Measurements from ENCODE around the gene PLCH1.

The PLCH1 gene

DNA sequence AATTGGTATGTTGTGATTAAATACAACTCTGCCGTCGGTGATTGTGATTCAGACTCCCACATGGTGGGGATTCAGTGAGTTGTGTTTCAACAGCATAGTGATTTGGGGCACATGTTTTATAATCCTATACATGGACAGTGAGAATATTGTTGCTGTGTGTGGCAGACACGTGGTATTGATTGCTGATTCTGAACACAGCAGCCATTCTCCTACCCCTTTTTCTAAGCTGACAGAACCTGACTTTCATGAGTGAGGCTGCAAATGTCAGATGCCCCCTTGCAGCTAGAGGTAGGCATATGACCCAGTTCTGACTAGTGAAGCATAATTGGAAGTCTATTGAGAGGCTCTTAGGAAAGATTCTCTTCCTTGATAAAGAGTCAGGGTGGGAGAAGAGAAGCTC, 296.3 kb downstream of the PLCH1 start:
- Histone ChIP-seq H4K20me1 (ENCODE audit: insufficient read depth, low read length) (no peaks in the 10 kb centered on the region), H3K36me3 (replicated peaks; ENCODE audit: low read depth, low read length) (no peaks in the 10 kb centered on the region), H3K9ac (ENCODE audit: low read length) (no peak overlapping the region), H2AFZ (ENCODE audit: low read depth, low read length) (no peak overlapping the region), H3K27me3 (ENCODE audit: low read depth, low read length) (no peaks in the 10 kb centered on the region), H3K4me1 (ENCODE audit: low read length) (no peaks in the 10 kb centered on the region), H3K79me2 (ENCODE audit: low read length) (no peaks in the 10 kb centered on the region), H3K4me2 (ENCODE audit: low read length) (no peak overlapping the region), H3K4me3 (ENCODE audit: low read length) (no peak overlapping the region), H3K9me3 (ENCODE audit: insufficient read depth, low read length) (no peaks in the 10 kb centered on the region), H3K27ac (ENCODE audit: low read length) (no peak overlapping the region)
- TF ChIP-seq, protein P1, sequence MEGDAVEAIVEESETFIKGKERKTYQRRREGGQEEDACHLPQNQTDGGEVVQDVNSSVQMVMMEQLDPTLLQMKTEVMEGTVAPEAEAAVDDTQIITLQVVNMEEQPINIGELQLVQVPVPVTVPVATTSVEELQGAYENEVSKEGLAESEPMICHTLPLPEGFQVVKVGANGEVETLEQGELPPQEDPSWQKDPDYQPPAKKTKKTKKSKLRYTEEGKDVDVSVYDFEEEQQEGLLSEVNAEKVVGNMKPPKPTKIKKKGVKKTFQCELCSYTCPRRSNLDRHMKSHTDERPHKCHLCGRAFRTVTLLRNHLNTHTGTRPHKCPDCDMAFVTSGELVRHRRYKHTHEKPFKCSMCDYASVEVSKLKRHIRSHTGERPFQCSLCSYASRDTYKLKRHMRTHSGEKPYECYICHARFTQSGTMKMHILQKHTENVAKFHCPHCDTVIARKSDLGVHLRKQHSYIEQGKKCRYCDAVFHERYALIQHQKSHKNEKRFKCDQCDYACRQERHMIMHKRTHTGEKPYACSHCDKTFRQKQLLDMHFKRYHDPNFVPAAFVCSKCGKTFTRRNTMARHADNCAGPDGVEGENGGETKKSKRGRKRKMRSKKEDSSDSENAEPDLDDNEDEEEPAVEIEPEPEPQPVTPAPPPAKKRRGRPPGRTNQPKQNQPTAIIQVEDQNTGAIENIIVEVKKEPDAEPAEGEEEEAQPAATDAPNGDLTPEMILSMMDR (IDR thresholded peaks at IDR 0.05; ENCODE audit: low read depth, low read length): no peak
- no peak for TF ChIP-seq EZH2phosphoT487 (IDR thresholded peaks at IDR 0.05; ENCODE audit: low read depth)

DNA sequence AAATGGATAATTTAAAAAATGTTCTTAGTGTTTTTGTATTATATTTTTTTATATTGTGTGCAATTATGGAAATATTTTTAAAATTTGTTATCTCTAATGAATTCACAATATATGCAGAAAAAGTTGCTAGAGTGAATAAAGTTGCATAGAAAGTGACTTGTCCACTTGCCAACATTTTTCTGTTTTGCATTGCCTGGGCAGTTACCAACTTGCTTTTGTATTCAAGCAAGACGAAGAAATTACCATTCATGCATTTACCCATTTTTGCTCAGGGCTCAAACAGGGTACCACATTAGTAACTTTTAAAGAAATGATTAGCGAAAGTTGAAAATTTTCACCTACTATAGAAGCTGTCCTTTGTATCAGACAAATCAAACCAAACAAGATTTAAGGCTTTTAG, 298.5 kb downstream of the PLCH1 start:
- TF ChIP-seq, protein P1 (IDR thresholded peaks at IDR 0.05; ENCODE audit: low read depth, low read length): no peak
- TF ChIP-seq EZH2phosphoT487 (IDR thresholded peaks at IDR 0.05; ENCODE audit: low read depth): no peak
- H3K4me2 ChIP-seq (ENCODE audit: low read length): no peak overlapping the region
- H3K79me2 ChIP-seq (ENCODE audit: low read length): no peaks in the 10 kb centered on the region
- no peaks in the 10 kb centered on the region for H4K20me1 ChIP-seq (ENCODE audit: insufficient read depth, low read length)
- no peaks in the 10 kb centered on the region for H3K36me3 ChIP-seq (replicated peaks; ENCODE audit: low read depth, low read length)
- no peaks in the 10 kb centered on the region for H3K27me3 ChIP-seq (ENCODE audit: low read depth, low read length)
- no peak overlapping the region for H3K4me3 ChIP-seq (ENCODE audit: low read length)
- no peak overlapping the region for H2AFZ ChIP-seq (ENCODE audit: low read depth, low read length)
- no peak overlapping the region for H3K9ac ChIP-seq (ENCODE audit: low read length)
- no peak overlapping the region for H3K27ac ChIP-seq (ENCODE audit: low read length)
- H3K9me3 ChIP-seq (ENCODE audit: insufficient read depth, low read length): no peaks in the 10 kb centered on the region
- no peaks in the 10 kb centered on the region for H3K4me1 ChIP-seq (ENCODE audit: low read length)

DNA sequence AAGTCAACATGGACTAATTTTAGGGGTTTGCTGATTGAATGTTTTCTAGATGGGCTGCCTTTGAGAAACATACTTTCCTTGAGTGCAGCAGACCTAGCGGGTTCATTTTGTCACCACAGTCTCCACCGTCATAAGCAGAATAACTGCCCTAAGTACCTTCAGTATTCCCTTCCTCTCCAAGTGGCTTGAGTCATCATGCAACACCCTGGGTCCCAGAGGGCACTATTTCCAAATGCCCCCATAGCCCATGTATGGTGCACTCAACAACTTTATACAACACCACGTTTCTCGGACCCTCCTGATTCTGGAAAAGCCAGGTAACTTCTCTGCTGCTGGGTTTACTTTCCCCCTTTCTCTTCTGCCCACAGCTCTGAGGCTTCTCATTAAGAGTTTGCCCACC, 300.1 kb downstream of the PLCH1 start:
- Histone ChIP-seq H2AFZ (ENCODE audit: low read depth, low read length) (no peak overlapping the region), H3K4me1 (ENCODE audit: low read length) (no peaks in the 10 kb centered on the region), H3K79me2 (ENCODE audit: low read length) (no peaks in the 10 kb centered on the region), H3K4me2 (ENCODE audit: low read length) (no peak overlapping the region), H3K4me3 (ENCODE audit: low read length) (no peak overlapping the region), H3K9ac (ENCODE audit: low read length) (no peak overlapping the region), H4K20me1 (ENCODE audit: insufficient read depth, low read length) (no peaks in the 10 kb centered on the region), H3K27me3 (ENCODE audit: low read depth, low read length) (no peaks in the 10 kb centered on the region), H3K36me3 (replicated peaks; ENCODE audit: low read depth, low read length) (no peaks in the 10 kb centered on the region), H3K27ac (ENCODE audit: low read length) (no peak overlapping the region), H3K9me3 (ENCODE audit: insufficient read depth, low read length) (no peaks in the 10 kb centered on the region)
- no peak for TF ChIP-seq EZH2phosphoT487 (IDR thresholded peaks at IDR 0.05; ENCODE audit: low read depth)
- TF ChIP-seq, protein P1 (IDR thresholded peaks at IDR 0.05; ENCODE audit: low read depth, low read length): no peak

DNA sequence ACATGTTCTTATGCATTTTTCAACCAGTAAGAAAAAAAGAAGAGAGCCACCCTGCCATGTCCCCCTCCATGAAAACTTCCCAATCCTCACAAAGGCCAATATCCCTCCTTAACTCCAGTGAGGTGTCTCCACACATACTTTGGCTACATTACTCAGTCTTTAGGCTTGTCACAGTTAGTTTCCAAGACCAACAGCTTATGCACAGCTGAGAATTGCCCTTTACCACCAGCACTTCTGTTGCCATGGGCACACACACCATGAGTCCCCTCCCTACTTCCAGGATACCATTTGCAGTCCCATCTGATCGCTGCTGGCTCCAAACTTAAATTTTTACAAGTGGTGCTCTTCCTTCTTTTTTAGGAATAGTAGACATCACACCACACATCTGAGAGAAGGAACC, 301.1 kb downstream of the PLCH1 start:
- TF ChIP-seq EZH2phosphoT487 (IDR thresholded peaks at IDR 0.05; ENCODE audit: low read depth): no peak
- TF ChIP-seq, protein P1 (IDR thresholded peaks at IDR 0.05; ENCODE audit: low read depth, low read length): no peak

More for the DNA sequence above, 301.1 kb downstream of the PLCH1 start:
- no peak overlapping the region for H3K4me2 ChIP-seq (ENCODE audit: low read length)
- H3K27ac ChIP-seq (ENCODE audit: low read length): no peak overlapping the region
- no peaks in the 10 kb centered on the region for H3K36me3 ChIP-seq (replicated peaks; ENCODE audit: low read depth, low read length)
- H3K9me3 ChIP-seq (ENCODE audit: insufficient read depth, low read length): no peaks in the 10 kb centered on the region
- no peaks in the 10 kb centered on the region for H3K79me2 ChIP-seq (ENCODE audit: low read length)
- H2AFZ ChIP-seq (ENCODE audit: low read depth, low read length): no peak overlapping the region
- H3K4me1 ChIP-seq (ENCODE audit: low read length): no peaks in the 10 kb centered on the region
- no peak overlapping the region for H3K4me3 ChIP-seq (ENCODE audit: low read length)
- H3K9ac ChIP-seq (ENCODE audit: low read length): no peak overlapping the region
- H4K20me1 ChIP-seq (ENCODE audit: insufficient read depth, low read length): no peaks in the 10 kb centered on the region
- H3K27me3 ChIP-seq (ENCODE audit: low read depth, low read length): no peaks in the 10 kb centered on the region
